Lower lobe of right lung (tissue), 2 donors: Measurements from ENCODE around the gene NRG2. TPM values are rescaled to one million over a fixed set of nuclear protein-coding genes. Genes with fewer than 3 reads are reported as not detected.

Source experiments
- ATAC-seq, 2 donors: fragments of 200-7000 bp; cut with Tn5 transposase; one replicate each; pipeline ENCODE4 v1.9.1; 2020 to 2022; ENCODE audit warnings: mild to moderate bottlenecking in 2 of 2, moderate library complexity in 2 of 2
- DNase-seq: peaks from one replicate; pipeline ENCODE4 v3.0.0-alpha.2; 2020
- H3K27ac ChIP-seq: fragments of 200-600 bp; one replicate; pipeline ENCODE4 v1.8.0; 2022
- H3K27me3 ChIP-seq: fragments of 200-600 bp; one replicate; pipeline ENCODE4 v1.8.0; 2022; ENCODE audit warnings: low read depth
- H3K36me3 ChIP-seq: fragments of 200-600 bp; one replicate; pipeline ENCODE4 v1.8.0; 2022; ENCODE audit warnings: mild to moderate bottlenecking
- H3K4me1 ChIP-seq: fragments of 200-600 bp; one replicate; pipeline ENCODE4 v1.8.0; 2022
- H3K4me3 ChIP-seq: fragments of 200-600 bp; one replicate; pipeline ENCODE4 v1.8.0; 2022; ENCODE audit warnings: mild to moderate bottlenecking
- H3K9me3 ChIP-seq: fragments of 200-600 bp; one replicate; pipeline ENCODE4 v1.8.0; 2022
- CTCF ChIP-seq: fragments of 200-600 bp; IDR thresholded peaks from one replicate; pipeline ENCODE4 v1.8.0; 2022; ENCODE audit warnings: antibody characterized with exemption, mild to moderate bottlenecking
- intact Hi-C: fragments of 100-400 bp; cut with DNase I; formaldehyde crosslinking; loops from one replicate; pipeline ENCODE4 v1.11.0; 2022
- total RNA-seq: library from RNA; stranded (reverse); fragmentation: NEBNext Ultra II Directional; extraction: Animal tissue kit (Norgen Biotek cat#: 25700); gene quantifications from one replicate; pipeline ENCODE4 v1.2.1, GENCODE V29; 2021
- donor health status: DM: no; HTN: yes; CAD: no; lungs with severe emphysema.

Gene NRG2
- total RNA-seq, 1 donor from 2014 or later = 1.6 TPM

- intact Hi-C loops = no loop called here
- Histone ChIP-seq H3K4me1 (peaks cover 8% of the 10 kb centered on the region), H3K4me3 (no peak overlapping the region), H3K36me3 (no peaks in the 10 kb centered on the region), H3K9me3 (no peaks in the 10 kb centered on the region), H3K27ac (no peak overlapping the region), H3K27me3 (no peaks in the 10 kb centered on the region)
- ATAC-seq = no peak
- TF ChIP-seq CTCF = no peak
- no peak for DNase-seq
Measured at GRCh38 chr5:139877129-139877597, 165.9 kb downstream of the NRG2 start.

GRCh38 chr5:139875957-139876356 is 167.1 kb downstream of the NRG2 start:
- DNase-seq = no peak
- no peaks in the 10 kb centered on the region for H3K36me3 ChIP-seq
- no peak overlapping the region for H3K27ac ChIP-seq
- H3K27me3 ChIP-seq = no peaks in the 10 kb centered on the region
- no peak for TF ChIP-seq CTCF
- intact Hi-C loops = no loop called here
- ATAC-seq = no peak
- H3K4me3 ChIP-seq = no peak overlapping the region
- no peaks in the 10 kb centered on the region for H3K9me3 ChIP-seq
- peaks cover 8% of the 10 kb centered on the region for H3K4me1 ChIP-seq

- no peak overlapping the region for H3K27ac ChIP-seq
- no peak for TF ChIP-seq CTCF
- no peaks in the 10 kb centered on the region for H3K4me1 ChIP-seq
- DNase-seq (no peak), ATAC-seq (no peak)
- H3K4me3 ChIP-seq = no peak overlapping the region
- peaks cover 3% of the 10 kb centered on the region for H3K27me3 ChIP-seq
- intact Hi-C loops = no loop called here
- no peaks in the 10 kb centered on the region for H3K36me3 ChIP-seq
- H3K9me3 ChIP-seq = no peaks in the 10 kb centered on the region
Measured at GRCh38 chr5:139872851-139873794, 170.0 kb downstream of the NRG2 start.

- Histone ChIP-seq H3K36me3 (no peaks in the 10 kb centered on the region), H3K9me3 (no peaks in the 10 kb centered on the region), H3K27me3 (peaks cover 3% of the 10 kb centered on the region), H3K27ac (no peak overlapping the region), H3K4me1 (no peaks in the 10 kb centered on the region), H3K4me3 (no peak overlapping the region)
- ATAC-seq (no peak), DNase-seq (no peak)
- no peak for TF ChIP-seq CTCF
- intact Hi-C loops = no loop called here
Measured at GRCh38 chr5:139872052-139872766, 170.9 kb downstream of the NRG2 start.

- H3K27me3 ChIP-seq = peaks cover 3% of the 10 kb centered on the region
- intact Hi-C loops = no loop called here
- no peaks in the 10 kb centered on the region for H3K9me3 ChIP-seq
- DNase-seq (no peak), ATAC-seq (no peak)
- H3K27ac ChIP-seq = no peak overlapping the region
- H3K36me3 ChIP-seq = no peaks in the 10 kb centered on the region
- H3K4me3 ChIP-seq = no peak overlapping the region
- no peak for TF ChIP-seq CTCF
- no peaks in the 10 kb centered on the region for H3K4me1 ChIP-seq
Measured at GRCh38 chr5:139871614-139872013, 171.5 kb downstream of the NRG2 start.
